GM12875 (cell line): ENCODE measurements around the gene TWIST2.

Experiments used
- H3K4me3 ChIP-seq: one replicate; pipeline ENCODE4 v1.5.1; 2011; ENCODE audit warnings: low read depth, low read length, control low read depth
- TF ChIP-seq, protein P1 (sequence below): IDR thresholded peaks from 2 replicates; pipeline ENCODE4 v1.5.1; 2011; ENCODE audit warnings: low read depth, mild to moderate bottlenecking, control low read depth, inconsistent platforms, low read length, moderate library complexity, borderline replicate concordance; ENCODE audit not compliant: insufficient read depth

TWIST2 gene

DNA sequence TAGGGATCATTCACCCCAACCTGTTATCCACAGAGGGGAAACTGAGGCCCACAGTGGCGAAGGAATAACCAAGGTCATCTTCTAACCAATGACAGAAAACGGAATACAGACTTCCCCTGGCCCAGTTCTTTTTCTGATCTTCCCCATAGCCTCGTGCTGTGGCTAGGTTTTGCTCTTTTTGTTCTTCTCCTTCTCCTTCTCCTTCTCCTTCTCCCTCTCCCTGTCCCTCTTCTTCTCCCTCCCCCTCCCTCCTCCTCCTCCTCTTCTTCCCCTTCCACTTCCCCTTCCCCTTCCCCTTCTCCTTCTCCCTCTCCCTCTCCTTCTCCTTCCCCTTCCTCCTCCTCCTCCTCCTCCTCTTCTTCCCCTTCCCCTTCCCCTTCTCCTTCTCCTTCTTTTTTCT lies 12.9 kb upstream of the TWIST2 start:
- no peak overlapping the region for H3K4me3 ChIP-seq
- TF ChIP-seq, protein P1, sequence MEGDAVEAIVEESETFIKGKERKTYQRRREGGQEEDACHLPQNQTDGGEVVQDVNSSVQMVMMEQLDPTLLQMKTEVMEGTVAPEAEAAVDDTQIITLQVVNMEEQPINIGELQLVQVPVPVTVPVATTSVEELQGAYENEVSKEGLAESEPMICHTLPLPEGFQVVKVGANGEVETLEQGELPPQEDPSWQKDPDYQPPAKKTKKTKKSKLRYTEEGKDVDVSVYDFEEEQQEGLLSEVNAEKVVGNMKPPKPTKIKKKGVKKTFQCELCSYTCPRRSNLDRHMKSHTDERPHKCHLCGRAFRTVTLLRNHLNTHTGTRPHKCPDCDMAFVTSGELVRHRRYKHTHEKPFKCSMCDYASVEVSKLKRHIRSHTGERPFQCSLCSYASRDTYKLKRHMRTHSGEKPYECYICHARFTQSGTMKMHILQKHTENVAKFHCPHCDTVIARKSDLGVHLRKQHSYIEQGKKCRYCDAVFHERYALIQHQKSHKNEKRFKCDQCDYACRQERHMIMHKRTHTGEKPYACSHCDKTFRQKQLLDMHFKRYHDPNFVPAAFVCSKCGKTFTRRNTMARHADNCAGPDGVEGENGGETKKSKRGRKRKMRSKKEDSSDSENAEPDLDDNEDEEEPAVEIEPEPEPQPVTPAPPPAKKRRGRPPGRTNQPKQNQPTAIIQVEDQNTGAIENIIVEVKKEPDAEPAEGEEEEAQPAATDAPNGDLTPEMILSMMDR = no peak

DNA sequence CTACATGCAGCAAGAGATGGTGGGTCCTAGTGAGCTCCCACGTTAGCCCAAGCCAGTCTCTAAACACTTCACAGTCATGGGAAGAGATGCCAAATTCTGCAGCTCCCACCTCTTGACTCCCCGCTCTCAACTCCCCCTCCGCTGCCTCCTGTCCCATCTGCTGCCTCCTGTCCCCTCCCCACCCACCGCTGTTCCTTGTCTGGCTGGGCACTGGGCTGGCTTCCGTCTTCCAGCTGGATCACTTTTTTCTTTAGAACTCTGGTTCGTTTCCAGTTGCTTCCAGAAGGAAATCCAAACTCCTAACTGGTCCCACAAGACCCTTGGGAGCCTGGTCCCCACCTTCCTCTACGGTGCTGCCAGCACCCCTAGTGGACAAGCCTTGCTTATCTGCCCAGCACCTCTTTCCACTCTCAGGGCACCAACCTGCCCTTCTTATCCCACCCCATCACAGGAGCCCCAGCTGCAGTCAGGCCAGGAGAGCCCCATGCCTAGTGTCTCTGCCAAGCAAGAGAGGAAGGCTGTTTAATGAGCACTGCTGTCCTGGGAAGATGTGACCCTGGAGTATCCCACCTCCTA lies 12.1 kb upstream of the TWIST2 start:
- TF ChIP-seq, protein P1 = no peak

DNA sequence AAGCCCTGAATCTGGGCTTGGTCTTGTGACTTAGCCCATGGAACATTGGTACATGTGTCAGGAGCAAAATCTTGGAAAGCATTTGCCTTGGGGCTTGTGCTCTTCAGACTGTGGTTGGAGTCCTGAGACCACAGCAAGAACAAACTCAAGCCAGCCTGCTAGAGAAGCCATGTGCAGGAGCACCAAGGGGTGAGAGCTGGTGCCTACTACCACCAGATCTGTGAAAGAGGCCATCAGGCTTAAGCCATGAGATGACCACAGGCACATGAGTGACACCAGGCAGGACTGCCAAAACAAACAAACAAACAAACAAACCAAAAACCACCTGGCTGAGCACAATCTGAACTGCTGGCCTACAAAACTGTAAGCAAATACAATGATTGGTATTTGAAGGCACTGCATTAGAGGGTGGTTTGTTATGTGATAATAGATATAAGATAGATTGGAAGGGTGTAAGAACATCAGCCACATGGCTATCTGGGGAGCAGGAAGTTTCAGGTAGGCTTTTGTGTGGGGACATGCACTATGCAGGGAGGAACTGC lies 9.0 kb upstream of the TWIST2 start:
- no peak overlapping the region for H3K4me3 ChIP-seq
- TF ChIP-seq, protein P1 = no peak

More for the DNA sequence above, 12.1 kb upstream of the TWIST2 start:
- H3K4me3 ChIP-seq = no peak overlapping the region

DNA sequence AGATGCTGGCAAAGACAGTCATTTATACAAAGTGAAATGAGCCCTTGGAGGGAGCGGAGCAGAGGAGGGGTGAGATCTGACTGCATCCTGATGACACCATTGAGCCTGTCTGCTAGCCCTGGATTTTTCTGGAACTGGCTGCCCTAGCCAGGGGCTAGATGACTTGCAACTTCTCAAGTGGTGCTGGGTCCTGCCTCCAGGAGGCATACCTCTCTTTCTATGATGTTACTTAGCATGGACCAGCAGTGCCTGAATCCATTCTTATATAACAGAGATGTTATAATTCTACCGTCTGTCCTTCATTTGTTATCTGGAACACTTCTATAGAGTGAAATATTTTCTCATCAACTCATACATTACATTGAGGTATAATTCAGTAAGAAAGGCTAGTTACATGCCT lies 8.5 kb upstream of the TWIST2 start:
- TF ChIP-seq, protein P1 = no peak
- H3K4me3 ChIP-seq = no peak overlapping the region

DNA sequence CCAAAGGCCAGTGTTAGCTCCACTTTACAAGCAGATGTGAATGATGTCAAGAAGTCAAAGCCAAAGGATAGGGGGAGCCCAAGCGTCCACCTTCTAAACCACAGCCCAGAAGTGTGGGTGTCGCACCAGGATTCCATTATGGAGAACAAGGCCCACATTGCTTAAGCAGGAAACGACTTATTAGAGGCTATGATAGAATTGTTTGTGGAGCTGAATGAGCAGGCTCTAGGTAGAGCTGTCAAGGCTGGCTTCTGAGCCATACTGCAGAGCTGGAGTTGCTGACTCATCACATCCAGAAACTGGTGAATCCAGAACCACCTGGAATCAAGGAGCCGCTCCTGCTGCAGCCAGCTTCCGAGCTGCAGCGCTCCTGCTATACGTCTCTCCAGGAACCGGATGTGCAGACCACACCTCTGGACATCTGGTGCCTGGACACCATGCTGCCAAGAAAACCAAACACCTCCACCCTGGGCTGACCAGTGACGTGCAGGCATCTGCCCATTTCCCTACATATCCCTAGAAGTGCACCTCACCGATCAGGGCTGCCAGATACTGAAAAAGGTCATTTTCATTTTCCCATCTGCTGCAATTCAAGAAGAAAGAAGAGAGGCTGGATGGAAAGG lies 6.2 kb upstream of the TWIST2 start:
- TF ChIP-seq, protein P1 = no peak
- no peak overlapping the region for H3K4me3 ChIP-seq

DNA sequence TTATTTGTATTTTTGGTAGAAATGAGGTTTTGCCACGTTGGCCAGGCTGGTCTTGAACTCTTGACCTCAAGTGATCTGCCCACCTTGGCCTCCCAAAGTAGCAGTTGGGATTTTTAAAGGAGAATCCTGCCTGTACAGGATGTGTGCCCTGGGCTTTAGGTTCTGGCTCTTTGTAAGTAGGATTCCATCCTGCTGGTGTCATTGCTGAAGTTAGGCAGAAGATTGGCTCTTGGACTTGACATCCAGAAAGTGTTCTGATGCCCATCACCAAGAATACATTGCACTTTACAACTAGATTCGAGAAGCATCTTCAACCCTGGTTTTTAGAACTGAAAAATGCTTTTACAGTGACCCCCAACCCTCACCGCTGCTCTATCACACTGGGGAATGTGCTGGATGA lies 4.4 kb upstream of the TWIST2 start:
- TF ChIP-seq, protein P1 = no peak
- no peak overlapping the region for H3K4me3 ChIP-seq

DNA sequence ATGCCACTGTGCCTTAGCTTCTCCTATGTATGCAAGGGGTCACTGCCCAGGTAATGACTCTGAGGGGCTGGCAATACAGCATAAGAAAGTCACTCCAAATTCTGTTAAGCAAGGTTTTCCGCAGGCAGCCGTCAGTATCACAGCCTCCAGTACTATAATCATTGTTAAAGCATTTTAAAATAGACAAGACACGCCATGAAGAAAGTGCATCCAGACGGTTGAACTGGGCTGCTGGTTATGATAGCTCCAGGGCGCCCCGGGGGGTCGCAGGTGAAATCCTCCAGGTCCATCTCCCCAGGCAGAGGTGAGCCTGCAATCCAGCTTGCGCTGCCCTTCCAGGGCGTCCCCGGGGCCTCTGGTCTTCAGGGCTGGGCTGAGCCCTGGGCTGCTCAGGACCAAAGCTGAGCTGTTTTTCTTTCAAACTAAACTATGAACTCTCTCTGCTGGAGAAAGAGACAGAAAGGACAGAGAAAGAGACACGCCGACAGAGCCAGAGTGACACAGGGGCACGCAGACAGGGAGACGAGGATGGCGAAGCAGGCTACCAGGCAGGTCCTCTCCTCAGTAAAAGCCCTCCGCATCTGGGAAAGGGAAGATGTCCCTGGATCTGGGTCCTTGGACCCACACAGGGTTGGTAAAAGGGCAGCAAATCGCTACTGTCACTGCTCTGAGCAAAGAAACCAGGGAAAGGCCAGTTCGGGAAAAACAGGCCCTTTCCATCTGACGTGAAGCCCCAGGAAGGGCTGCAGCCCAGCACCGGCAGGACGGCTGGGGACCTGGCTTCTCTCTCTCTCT lies 2.1 kb upstream of the TWIST2 start:
- TF ChIP-seq, protein P1 = no peak
- H3K4me3 ChIP-seq = no peak overlapping the region
